ENCODE data around the gene GTPBP1. TPM values are rescaled to one million over a fixed set of nuclear protein-coding genes. Genes with fewer than 3 reads are reported as not detected.

Gene GTPBP1
- total and polyA plus RNA-seq, 2 of the 13 experiments (the other 11 are each of a cell fraction or from before 2014, with no cell fraction given), result 22.3 to 27.0 TPM

GRCh38 chr22:38737302-38738060 lies 31.7 kb downstream of the GTPBP1 start:
- TF ChIP-seq ZNF235 (CRISPR knock-in tag; IDR thresholded peaks at IDR 0.05; ENCODE audit: borderline replicate concordance) (no peak), ZNF841 (CRISPR knock-in tag; IDR thresholded peaks at IDR 0.05; ENCODE audit: borderline replicate concordance) (no peak), POLR2G (IDR thresholded peaks at IDR 0.05; ENCODE audit: low read depth, low read length) (peak; percentile 48; the same call in 1 of the 2 replicates), GZF1 (CRISPR knock-in tag; IDR thresholded peaks at IDR 0.05) (no peak), FOXP1 (IDR thresholded peaks at IDR 0.05) (no peak), FOXP1 (CRISPR knock-in tag; IDR thresholded peaks at IDR 0.05) (no peak), AGO2 (optimal IDR thresholded peaks at IDR 0.05; ENCODE audit: low read depth, low read length) (peak; percentile 38), NR2F2 (IDR thresholded peaks at IDR 0.05; ENCODE audit: borderline replicate concordance, low read depth) (no peak), ZBTB40 (IDR thresholded peaks at IDR 0.05) (no peak), ZBTB40 (CRISPR knock-in tag; IDR thresholded peaks at IDR 0.05) (no peak)
- no peak for FAIRE-seq
- ChIA-PET POLR2A (interaction anchor here (1.0 to 1.3 kb wide), 3 partner anchors 10 to 32 kb away, joined by 3 to 5 read pairs (median 4); partner anchors contain the start of gene GTPBP1), CTCF (ENCODE audit: low intra/inter-chr PET ratio, low total read pairs) (no interaction called here)
- Histone ChIP-seq H3K79me2 (ENCODE audit: insufficient read depth, low read length) (no peaks in the 10 kb centered on the region), H3K4me1 (ENCODE audit: insufficient read depth, low read length) (peaks cover 11% of the 10 kb centered on the region), H2AFZ (ENCODE audit: low read length) (no peak overlapping the region), H3K36me3 (replicated peaks in 1 of 2; ENCODE audit: control insufficient read depth in 1 of 2, insufficient read depth in 2 of 2, low read length in 2 of 2) (peaks cover 47 to 70% of the 10 kb centered on the region in 2 experiments), H3K27ac (ENCODE audit: extremely low read length, insufficient read depth, low read length) (no peak overlapping the region), H3K9me3 (ENCODE audit: low read length) (no peaks in the 10 kb centered on the region), H3K4me3 (replicated peaks in 1 of 3; ENCODE audit: insufficient read depth in 1 of 3, low read depth in 2 of 3, low read length in 3 of 3) (no peak overlapping the region), H4K20me1 (ENCODE audit: insufficient read depth, low read length) (0 out of 2 replicates have a peak, but pooled peaks cover 6% of the 10 kb centered on the region), H3K9ac (ENCODE audit: insufficient read depth, low read depth, low read length) (no peak overlapping the region), H3K4me2 (ENCODE audit: low read depth, low read length) (no peak overlapping the region), H3K27me3 (ENCODE audit: control insufficient read depth in 1 of 2, insufficient read depth in 2 of 2, low read length in 2 of 2) (no peaks in the 10 kb centered on the region; a peak in 1 of 5 replicates)
- BruUV-seq (replicated peaks), result no TSS peak
- intact Hi-C loops (cut with micrococcal nuclease; ENCODE audit: unreplicated experiment), result no loop called here
- ATAC-seq, result no peak
- WGBS (ENCODE audit: low lambda C conversion rate), result 92% methylated on average over 19 of the region's 21 CpGs
- no peak for DNase-seq (ENCODE audit: low spot score)
- in situ Hi-C loops (cut with HindIII; ENCODE audit: extremely low pct_ligation_motif_present, low pct_unique_long_range_greater_than_20kb), result no loop called here
